ENCODE measurements around the gene SSU72.

Gene SSU72

DNA sequence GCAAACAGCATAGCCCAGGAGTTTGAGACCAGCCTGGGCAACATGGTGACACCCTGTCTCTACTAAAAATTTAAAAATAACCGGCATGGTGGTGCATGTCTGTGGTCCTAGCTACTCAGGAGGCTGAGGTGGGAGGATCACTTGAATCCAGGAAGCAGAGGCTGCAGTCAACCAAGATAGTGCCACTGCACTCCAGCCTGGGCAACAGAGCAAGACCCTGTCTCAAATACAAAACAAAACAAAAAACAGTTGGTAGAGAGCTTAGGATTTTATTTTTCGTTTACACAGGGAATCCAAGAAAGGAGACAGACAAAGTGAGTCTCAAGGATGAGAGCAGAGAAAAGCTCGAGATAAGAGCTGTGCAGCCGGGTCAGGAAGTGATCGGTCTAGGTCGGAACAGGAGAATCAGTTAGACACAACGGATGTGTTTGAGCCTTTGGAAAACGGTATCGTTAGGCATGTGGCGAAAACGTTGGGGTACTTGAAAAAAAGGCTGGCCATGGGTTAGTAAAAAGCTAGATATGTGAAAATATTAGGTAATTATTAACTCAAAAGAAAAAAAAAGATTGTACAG, 38.9 kb upstream of the SSU72 start:
- no peak overlapping the region for H3K4me3 ChIP-seq (ENCODE audit: low read length)
- DNase-seq (ENCODE audit: low read depth, low spot score) = no peak

GRCh38 chr1:1612104-1612400, 37.4 kb upstream of the SSU72 start:
- H3K4me3 ChIP-seq (ENCODE audit: low read length) = no peak overlapping the region
- DNase-seq (ENCODE audit: low read depth, low spot score) = no peak

- no peak overlapping the region for H3K4me3 ChIP-seq (ENCODE audit: low read length)
Observed at GRCh38 chr1:1610796-1611195, 36.1 kb upstream of the SSU72 start.

DNA sequence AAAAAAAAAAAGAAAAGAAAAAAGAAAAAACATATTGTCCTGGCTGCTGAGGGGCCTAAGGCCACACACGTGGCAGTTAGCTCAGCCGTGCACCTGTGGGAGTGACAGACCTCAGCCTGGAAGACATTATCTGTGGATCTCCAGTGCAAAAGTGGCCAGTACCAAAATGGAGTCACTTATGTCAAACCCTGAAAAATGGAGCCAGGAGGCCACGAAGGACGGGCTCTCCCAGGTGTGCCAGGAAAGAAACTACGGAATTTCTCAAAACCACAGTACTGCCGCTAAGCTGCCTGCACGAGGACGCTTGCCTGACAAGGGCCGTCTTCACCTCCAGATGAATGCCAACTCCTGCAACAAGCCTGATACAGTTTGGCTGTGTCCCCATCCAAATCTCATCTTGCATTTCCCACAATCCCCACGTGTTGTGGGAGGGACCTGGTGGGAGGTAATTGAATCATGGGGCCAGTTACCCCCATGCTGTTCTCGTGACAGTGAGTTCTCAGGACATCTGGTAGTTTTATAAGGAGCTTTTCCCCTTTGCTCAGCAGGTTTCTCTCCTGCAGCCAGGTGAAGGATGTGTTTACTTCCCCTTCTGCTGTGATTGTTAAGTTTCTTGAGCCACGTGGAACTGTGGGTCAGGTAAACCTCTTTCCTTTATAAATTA, 35.3 kb upstream of the SSU72 start:
- H3K4me3 ChIP-seq (ENCODE audit: low read length) = no peak overlapping the region
- DNase-seq (ENCODE audit: low read depth, low spot score) = no peak

More at GRCh38 chr1:1610796-1611195, 36.1 kb upstream of the SSU72 start:
- DNase-seq (ENCODE audit: low read depth, low spot score) = no peak

DNA sequence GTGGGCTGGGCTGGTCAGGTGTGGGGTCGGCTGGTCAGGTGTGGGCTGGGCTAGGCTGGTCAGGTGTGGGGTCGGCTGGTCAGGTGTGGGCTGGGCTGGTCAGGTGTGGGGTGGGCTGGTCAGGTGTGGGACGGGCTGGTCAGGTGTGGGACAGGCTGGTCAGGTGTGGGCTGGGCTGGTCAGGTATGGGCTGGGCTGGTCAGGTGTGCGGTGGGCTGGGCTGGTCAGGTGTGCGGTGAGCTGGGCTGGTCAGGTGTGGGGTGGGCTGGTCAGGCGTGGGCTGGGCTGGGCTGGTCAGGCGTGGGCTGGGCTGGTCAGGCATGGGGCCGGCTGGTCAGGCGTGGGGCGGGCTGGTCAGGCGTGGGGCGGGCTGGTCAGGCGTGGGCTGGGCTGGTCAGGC, 31.6 kb upstream of the SSU72 start:
- H3K4me3 ChIP-seq (ENCODE audit: low read length) = no peak overlapping the region
- DNase-seq (ENCODE audit: low read depth, low spot score) = no peak

GRCh38 chr1:1605724-1606123, 31.1 kb upstream of the SSU72 start:
- DNase-seq (ENCODE audit: low read depth, low spot score) = no peak
- no peak overlapping the region for H3K4me3 ChIP-seq (ENCODE audit: low read length)

DNA sequence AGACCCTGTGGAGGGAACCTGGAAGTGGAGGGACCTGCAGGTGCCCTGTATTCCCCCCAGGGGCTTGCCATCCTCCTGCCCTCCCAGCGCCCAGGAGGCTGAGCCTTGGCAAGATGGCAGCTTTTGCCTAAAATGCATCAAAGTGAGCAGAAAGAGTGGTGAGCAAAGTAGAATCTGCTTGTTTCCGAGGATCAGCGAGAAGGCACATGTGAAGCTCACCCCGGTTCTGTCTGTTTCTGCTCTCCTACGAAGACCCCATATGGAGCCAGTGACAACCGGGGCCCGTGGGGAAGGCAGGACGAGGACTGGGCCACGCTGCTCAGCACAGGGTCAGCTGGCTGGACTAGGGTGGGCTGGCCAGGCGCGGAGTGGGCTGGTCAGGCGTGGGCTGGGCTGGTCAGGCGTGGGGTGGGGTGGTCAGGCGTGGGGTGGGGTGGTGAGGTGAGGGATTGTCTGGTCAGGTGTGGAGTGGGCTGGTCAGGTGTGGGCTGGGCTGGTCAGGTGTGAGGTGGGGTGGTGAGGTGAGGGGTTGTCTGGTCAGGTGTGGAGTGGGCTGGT, 30.4 kb upstream of the SSU72 start:
- no peak for DNase-seq (ENCODE audit: low read depth, low spot score)
- no peak overlapping the region for H3K4me3 ChIP-seq (ENCODE audit: low read length)

GRCh38 chr1:1604374-1605033, 29.8 kb upstream of the SSU72 start:
- H3K4me3 ChIP-seq (ENCODE audit: low read length) = no peak overlapping the region
- no peak for DNase-seq (ENCODE audit: low read depth, low spot score)

- DNase-seq (ENCODE audit: low read depth, low spot score) = no peak
- no peak overlapping the region for H3K4me3 ChIP-seq (ENCODE audit: low read length)
Observed at GRCh38 chr1:1603671-1604373, 29.2 kb upstream of the SSU72 start.

- DNase-seq (ENCODE audit: low read depth, low spot score) = no peak
- H3K4me3 ChIP-seq (ENCODE audit: low read length) = no peak overlapping the region
Observed at GRCh38 chr1:1602968-1603506, 28.4 kb upstream of the SSU72 start.

DNA sequence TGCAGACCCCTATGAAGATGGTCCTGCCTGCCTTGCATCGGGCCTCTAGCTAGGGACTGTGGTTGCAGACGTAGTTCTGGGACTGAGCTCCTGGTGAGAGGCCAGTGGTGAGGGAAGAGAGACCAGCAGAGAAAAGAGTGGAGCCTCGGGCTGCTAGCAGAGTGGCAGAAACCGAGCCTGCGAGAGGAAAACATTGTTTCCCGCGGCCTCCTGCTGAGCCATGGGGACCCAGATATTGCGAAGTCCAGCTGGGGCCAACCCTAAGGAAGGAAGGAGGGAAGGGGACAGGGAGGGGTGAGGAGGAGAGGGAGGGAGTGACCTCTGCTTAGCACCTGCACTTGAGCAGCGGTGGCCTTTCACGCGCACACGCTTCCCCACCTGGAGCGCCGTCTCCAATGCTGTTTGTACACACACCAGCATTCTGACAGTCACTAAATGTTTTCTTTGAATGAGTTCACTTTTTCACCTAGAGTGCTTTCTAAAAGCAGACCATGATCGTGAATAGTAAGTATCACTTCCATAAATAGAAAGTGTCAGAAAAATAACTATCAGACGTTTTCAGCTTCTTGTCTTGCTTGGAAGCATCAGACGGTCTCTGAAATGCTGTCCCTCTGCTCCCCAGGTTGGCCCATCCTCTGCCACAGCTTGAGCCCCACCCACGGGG, 27.8 kb upstream of the SSU72 start:
- DNase-seq (ENCODE audit: low read depth, low spot score) = no peak
- H3K4me3 ChIP-seq (ENCODE audit: low read length) = no peak overlapping the region

DNA sequence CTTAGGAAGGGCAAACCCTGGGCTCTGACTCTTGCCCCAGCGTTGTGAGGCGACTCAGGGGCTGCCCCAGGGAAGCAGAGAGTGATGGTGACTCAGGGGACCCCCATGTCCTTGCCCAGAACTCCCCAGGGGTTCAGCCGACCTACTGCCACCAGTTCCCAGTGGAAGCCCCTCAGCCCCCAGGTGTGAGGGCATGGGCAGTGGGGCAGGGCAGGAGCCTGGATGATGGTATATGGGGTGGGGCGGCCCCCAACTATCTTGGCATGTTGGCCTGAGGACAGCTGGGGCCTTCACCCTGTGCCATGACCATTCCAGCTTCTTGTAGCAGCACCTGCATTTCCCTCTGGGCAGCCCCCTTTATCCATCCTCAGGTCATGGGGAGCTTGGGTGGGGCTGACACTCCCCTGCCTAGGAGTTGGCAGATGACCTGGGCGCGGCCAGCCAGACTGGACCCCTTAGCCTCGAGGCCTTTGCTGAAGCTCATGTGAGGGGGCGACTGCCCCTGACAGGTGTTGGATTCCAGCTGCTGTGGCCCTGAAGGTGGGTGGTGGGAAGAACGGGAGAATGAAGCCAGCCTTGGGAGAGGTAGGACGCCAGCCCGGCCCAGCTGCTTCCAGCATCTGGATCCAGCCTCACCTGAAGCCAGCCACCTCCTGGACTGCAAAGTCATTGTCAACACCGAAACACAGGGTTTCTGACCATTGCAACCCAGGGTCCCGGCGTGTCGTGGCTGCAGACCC, 27.1 kb upstream of the SSU72 start:
- no peak for DNase-seq (ENCODE audit: low read depth, low spot score)
- no peak overlapping the region for H3K4me3 ChIP-seq (ENCODE audit: low read length)

DNA sequence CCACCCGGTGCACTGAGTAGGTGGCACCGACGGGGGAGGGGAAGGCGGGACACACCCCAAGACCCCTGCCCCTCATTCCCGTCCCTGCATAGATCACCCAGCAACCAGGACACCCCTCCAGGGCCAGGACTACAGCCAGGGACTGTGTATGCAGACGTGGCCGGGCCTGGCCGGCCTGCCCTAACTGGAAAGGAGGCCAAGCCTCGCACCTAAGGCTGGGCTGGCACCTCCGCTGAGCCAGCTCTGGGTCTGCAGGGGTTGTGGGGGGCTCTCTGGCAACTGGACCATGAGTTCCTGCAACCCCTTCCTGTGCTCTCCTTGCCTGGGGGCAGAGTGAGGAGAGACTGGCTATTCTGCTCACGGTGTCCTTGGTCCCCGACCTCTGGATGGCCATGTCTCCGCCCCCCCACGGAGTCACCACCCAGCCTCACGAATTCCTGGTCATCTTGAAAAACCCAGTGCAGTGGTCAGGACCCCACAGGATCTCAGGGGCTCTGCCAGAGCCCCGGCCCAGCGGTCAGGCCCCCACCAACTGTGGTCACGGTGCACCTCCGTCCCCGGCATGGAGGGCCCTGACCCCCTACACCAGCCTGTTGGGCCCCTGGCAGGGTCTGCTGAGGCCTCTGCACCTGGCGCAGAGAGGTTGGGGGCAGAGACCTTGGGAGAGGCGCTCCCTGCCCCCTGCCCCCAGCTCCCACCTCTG, 26.3 kb upstream of the SSU72 start:
- no peak overlapping the region for H3K4me3 ChIP-seq (ENCODE audit: low read length)
- DNase-seq (ENCODE audit: low read depth, low spot score) = no peak

GRCh38 chr1:1599935-1600860, 25.5 kb upstream of the SSU72 start, which contains the start of gene FNDC10:
TSS of gene FNDC10 (minus strand) at chr1:1600135. CDS start at chr1:1600015, 120 bp downstream.
- peak within 1 kb of the TSS; percentile 20; the same call in 1 of the 2 replicates for H3K4me3 ChIP-seq (ENCODE audit: low read length)
- no peak for DNase-seq (ENCODE audit: low read depth, low spot score)

- no peak for DNase-seq (ENCODE audit: low read depth, low spot score)
- H3K4me3 ChIP-seq (ENCODE audit: low read length) = peak overlapping the region; percentile 13; the same call in 1 of the 2 replicates
Observed at GRCh38 chr1:1599030-1599934, 24.6 kb upstream of the SSU72 start.

- no peak overlapping the region for H3K4me3 ChIP-seq (ENCODE audit: low read length)
Observed at GRCh38 chr1:1598720-1599029, 24.0 kb upstream of the SSU72 start.

More at GRCh38 chr1:1598720-1599029, 24.0 kb upstream of the SSU72 start:
- no peak for DNase-seq (ENCODE audit: low read depth, low spot score)

Data from Jurkat, Clone E6-1 (cell line).